Neuronal stem cell (in vitro differentiated cells): ENCODE measurements around the gene CNNM1.

Source experiments
- DNase-seq: peaks from one replicate; pipeline ENCODE4 v3.0.0-alpha.2; 2013; ENCODE audit warnings: low spot score
- H2AFZ ChIP-seq: one replicate; pipeline ENCODE4 v1.6.1; 2013; ENCODE audit warnings: mild to moderate bottlenecking, low read length, inconsistent platforms
- H2AK5ac ChIP-seq: 2 replicates; pipeline ENCODE4 v1.6.1; 2013; ENCODE audit warnings: low read depth, mild to moderate bottlenecking, inconsistent platforms, low read length, moderate library complexity, mixed read lengths
- H2BK120ac ChIP-seq: 2 replicates; pipeline ENCODE4 v1.6.1; 2013; ENCODE audit warnings: low read depth, mild to moderate bottlenecking, inconsistent platforms, low read length, moderate library complexity, mixed read lengths
- H2BK12ac ChIP-seq: one replicate; pipeline ENCODE4 v1.6.1; 2013; ENCODE audit warnings: low read length, inconsistent platforms
- H2BK15ac ChIP-seq: 2 replicates; pipeline ENCODE4 v1.6.1; 2013; ENCODE audit warnings: mild to moderate bottlenecking, low read length, inconsistent platforms, mixed read lengths
- H2BK5ac ChIP-seq: one replicate; pipeline ENCODE4 v1.6.1; 2013; ENCODE audit warnings: inconsistent platforms, mild to moderate bottlenecking, low read length, moderate library complexity
- H3K14ac ChIP-seq: one replicate; pipeline ENCODE4 v1.6.1; 2013; ENCODE audit warnings: low read length, inconsistent platforms
- H3K18ac ChIP-seq: 2 replicates; pipeline ENCODE4 v1.6.1; 2013; ENCODE audit warnings: low read length, inconsistent platforms
- H3K23ac ChIP-seq: 2 replicates; pipeline ENCODE4 v1.6.1; 2013; ENCODE audit warnings: low read depth, mild to moderate bottlenecking, mixed read lengths, low read length, inconsistent platforms; ENCODE audit not compliant: poor library complexity
- H3K27ac ChIP-seq: replicated peaks from 3 replicates; pipeline ENCODE4 v1.5.1; 2013; ENCODE audit warnings: low read length, inconsistent platforms
- H3K27me3 ChIP-seq, 3 experiments: 2 replicates each; pipeline ENCODE4 v1.6.1; 2013; ENCODE audit warnings: low read length in 3 of 3, mild to moderate bottlenecking in 2 of 3, inconsistent platforms in 1 of 3, low read depth in 1 of 3, mixed read lengths in 1 of 3, moderate library complexity in 1 of 3; ENCODE audit not compliant: control insufficient read depth in 3 of 3, insufficient read depth in 3 of 3
- H3K36me3 ChIP-seq, 2 donors: replicated peaks in 1 of 2; 2 replicates each; pipeline ENCODE4 v1.6.1; 2013; ENCODE audit warnings: low read length in 2 of 2; ENCODE audit not compliant: control insufficient read depth in 2 of 2, insufficient read depth in 2 of 2
- H3K4ac ChIP-seq: 2 replicates; pipeline ENCODE4 v1.6.1; 2013; ENCODE audit warnings: inconsistent platforms, mild to moderate bottlenecking, low read length, moderate library complexity
- H3K4me1 ChIP-seq, 2 donors: 1 replicate in 1 of 2; 2 replicates in 1 of 2; pipeline ENCODE4 v1.6.1; 2013; ENCODE audit warnings: low read length in 2 of 2, low read depth in 1 of 2; ENCODE audit not compliant: control insufficient read depth in 2 of 2, insufficient read depth in 1 of 2
- H3K4me2 ChIP-seq: one replicate; pipeline ENCODE4 v1.6.1; 2013; ENCODE audit warnings: mild to moderate bottlenecking, low read length, inconsistent platforms; ENCODE audit not compliant: insufficient read depth, poor library complexity, severe bottlenecking
- H3K4me3 ChIP-seq, 2 donors: 2 replicates each; pipeline ENCODE4 v1.5.1; 2013; ENCODE audit warnings: low read length in 2 of 2, mild to moderate bottlenecking in 2 of 2, inconsistent platforms in 1 of 2, moderate library complexity in 1 of 2
- H3K79me1 ChIP-seq: one replicate; pipeline ENCODE4 v1.6.1; 2013; ENCODE audit warnings: low read depth, mild to moderate bottlenecking, inconsistent platforms, low read length, moderate library complexity
- H3K9ac ChIP-seq: one replicate; pipeline ENCODE4 v1.6.1; 2013; ENCODE audit warnings: mild to moderate bottlenecking, low read depth, low read length, inconsistent platforms; ENCODE audit not compliant: poor library complexity
- H3K9me3 ChIP-seq, 2 donors: replicated peaks in 1 of 2; 2 replicates each; pipeline versions ENCODE3 to v1.6.1; 2013; ENCODE audit warnings: low read length in 2 of 2, mild to moderate bottlenecking in 2 of 2, inconsistent platforms in 1 of 2, low read depth in 1 of 2, mixed read lengths in 1 of 2, moderate library complexity in 1 of 2; ENCODE audit not compliant: control insufficient read depth in 2 of 2, insufficient read depth in 1 of 2
- H4K8ac ChIP-seq: one replicate; pipeline ENCODE4 v1.6.1; 2013; ENCODE audit warnings: low read depth, mild to moderate bottlenecking, inconsistent platforms, low read length, moderate library complexity
- H4K91ac ChIP-seq: one replicate; pipeline ENCODE4 v1.6.1; 2013; ENCODE audit warnings: low read length, low read depth, mild to moderate bottlenecking, inconsistent platforms; ENCODE audit not compliant: poor library complexity
- WGBS, 2 donors: extraction: QIAGEN DNeasy Blood & Tissue Kit; methylation state at CpG; one replicate each; pipeline ENCODE4 v1.1.7; 2013; ENCODE audit warnings: missing lambda C conversion rate in 2 of 2, mixed read lengths in 1 of 2; ENCODE audit not compliant: insufficient read length in 2 of 2, insufficient replicate concordance in 1 of 2; ENCODE audit errors: extremely low coverage in 2 of 2; 5-methylcytosine and 5-hydroxymethylcytosine counted together

Gene CNNM1

DNA sequence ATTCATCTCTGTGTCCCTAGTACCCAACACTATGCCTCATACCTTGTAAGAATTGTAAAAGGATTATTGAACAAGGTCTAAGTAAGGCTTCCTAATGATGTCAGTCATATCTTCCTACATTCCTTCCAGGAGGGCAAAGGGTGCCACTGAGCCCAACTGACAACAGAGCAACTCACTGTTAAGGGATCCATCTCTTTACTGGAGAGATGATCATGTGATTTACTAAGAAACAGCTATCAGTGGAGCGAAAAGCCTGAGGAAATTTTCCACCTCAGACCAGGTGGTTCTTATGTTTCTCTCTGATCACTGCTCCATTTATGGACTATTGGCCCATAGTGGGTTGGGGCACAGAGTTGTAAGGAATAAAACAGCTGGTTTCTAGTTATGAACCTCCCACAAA is 38.9 kb upstream of the CNNM1 start:
- Histone ChIP-seq H3K23ac (no peak overlapping the region), H2BK12ac (no peak overlapping the region), H3K27ac (no peak overlapping the region), H3K36me3 (no peaks in the 10 kb centered on the region), H3K4me3 (no peak overlapping the region), H2AK5ac (no peak overlapping the region), H3K27me3 (no peaks in the 10 kb centered on the region), H3K79me1 (no peaks in the 10 kb centered on the region), H3K4me2 (no peak overlapping the region), H4K91ac (no peak overlapping the region), H2BK5ac (no peak overlapping the region), H3K9me3 (no peaks in the 10 kb centered on the region), H3K4ac (no peak overlapping the region), H3K14ac (no peak overlapping the region), H3K9ac (no peak overlapping the region), H3K18ac (no peak overlapping the region), H2BK15ac (no peak overlapping the region), H3K4me1 (no peaks in the 10 kb centered on the region), H2BK120ac (no peak overlapping the region), H2AFZ (no peak overlapping the region), H4K8ac (no peak overlapping the region)
- no CpG with 5 or more reads among the region's 1 CpG for WGBS, 2 donors
- DNase-seq, result no peak

DNA sequence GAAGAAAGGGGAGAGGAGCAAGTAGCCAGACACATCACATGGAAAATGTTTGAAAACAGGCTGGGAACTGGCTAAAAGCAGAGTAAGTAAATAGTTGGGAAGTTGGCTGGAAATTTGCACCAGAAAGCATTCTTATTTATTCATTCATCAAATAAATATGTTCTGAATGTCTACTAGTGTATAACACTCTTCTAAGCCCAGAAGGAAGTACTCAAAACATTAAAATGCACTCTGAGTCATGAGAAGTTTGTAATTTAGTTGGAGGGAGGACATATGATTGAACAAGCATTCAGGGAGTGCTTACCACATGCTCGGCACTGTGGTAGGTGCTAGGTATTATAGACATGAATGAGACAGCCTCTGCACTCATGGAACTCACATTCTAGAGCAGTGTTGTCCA is 37.0 kb upstream of the CNNM1 start:
- Histone ChIP-seq H3K79me1 (no peaks in the 10 kb centered on the region), H3K4me3 (no peak overlapping the region), H4K8ac (no peak overlapping the region), H3K4me1 (peaks cover 0 to 3% of the 10 kb centered on the region in 2 donors), H2AFZ (no peak overlapping the region), H3K18ac (no peak overlapping the region), H2BK120ac (no peak overlapping the region), H4K91ac (no peak overlapping the region), H3K9me3 (no peaks in the 10 kb centered on the region), H3K4me2 (no peak overlapping the region), H2AK5ac (no peak overlapping the region), H2BK15ac (no peak overlapping the region), H3K9ac (no peak overlapping the region), H3K27me3 (no peaks in the 10 kb centered on the region), H3K36me3 (no peaks in the 10 kb centered on the region), H3K14ac (no peak overlapping the region), H3K4ac (no peak overlapping the region), H3K27ac (no peak overlapping the region), H2BK12ac (no peak overlapping the region), H2BK5ac (no peak overlapping the region), H3K23ac (no peak overlapping the region)
- WGBS, 2 donors, result no CpG with 5 or more reads among the region's 1 CpG
- DNase-seq, result no peak

DNA sequence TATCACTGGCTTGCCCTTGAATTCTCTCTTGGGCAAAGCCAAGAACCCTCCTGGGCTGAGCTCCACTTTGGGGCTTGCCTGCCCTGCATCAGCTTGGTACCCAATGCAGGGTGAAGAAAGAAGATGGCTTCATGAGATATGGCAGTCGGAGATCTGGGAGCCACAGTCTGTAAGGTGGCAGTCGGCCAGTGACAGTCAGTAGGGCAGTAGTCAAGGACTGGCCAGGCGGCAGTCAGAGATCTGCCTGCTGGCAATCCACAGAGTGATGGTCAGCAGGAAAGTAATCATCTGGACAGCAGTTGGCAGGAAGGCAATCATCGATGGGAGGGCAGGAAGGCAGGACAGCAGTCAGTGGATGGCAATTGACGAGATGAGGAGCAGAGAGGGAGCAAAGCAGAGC is 32.6 kb upstream of the CNNM1 start:
- Histone ChIP-seq H3K23ac (no peak overlapping the region), H2BK15ac (no peak overlapping the region), H3K4me2 (no peak overlapping the region), H3K79me1 (no peaks in the 10 kb centered on the region), H2AFZ (no peak overlapping the region), H4K8ac (no peak overlapping the region), H2BK5ac (no peak overlapping the region), H3K4me1 (peaks cover 0 to 5% of the 10 kb centered on the region in 2 donors), H3K9me3 (peaks cover 0 to 2% of the 10 kb centered on the region in 2 donors), H3K36me3 (no peaks in the 10 kb centered on the region), H3K27ac (no peak overlapping the region), H3K18ac (peak overlapping the region; percentile 7), H2BK12ac (no peak overlapping the region), H3K9ac (no peak overlapping the region), H3K14ac (no peak overlapping the region), H3K27me3 (no peaks in the 10 kb centered on the region), H4K91ac (no peak overlapping the region), H2AK5ac (peak overlapping the region; percentile 22), H3K4ac (no peak overlapping the region), H3K4me3 (no peak overlapping the region), H2BK120ac (no peak overlapping the region)
- no peak for DNase-seq
- no CpG with 5 or more reads among the region's 5 CpGs for WGBS, 2 donors

DNA sequence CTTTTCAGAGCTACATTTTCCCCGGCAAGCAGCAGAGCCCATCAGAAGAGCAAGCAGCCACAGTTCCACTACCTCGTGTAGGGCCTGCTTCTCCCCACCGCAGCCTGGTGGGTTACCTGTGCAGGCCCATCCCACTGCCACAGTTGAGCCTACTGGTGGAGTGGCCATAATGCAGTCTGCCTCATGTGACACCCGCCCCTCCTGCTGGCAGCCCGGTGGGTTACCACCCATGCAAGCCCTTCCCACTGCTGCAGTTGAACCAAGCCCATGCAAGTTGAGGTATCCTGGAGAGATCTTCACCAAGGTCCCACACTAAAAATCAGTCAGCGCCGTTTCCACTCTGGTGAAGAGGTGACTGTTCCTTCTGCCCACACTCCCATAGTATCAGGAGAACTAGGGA is 32.1 kb upstream of the CNNM1 start:
- H3K9me3 ChIP-seq, result peaks cover 0 to 2% of the 10 kb centered on the region in 2 donors
- no CpG with 5 or more reads among the region's 7 CpGs for WGBS, 2 donors
- no peak overlapping the region for H3K9ac ChIP-seq
- H2BK5ac ChIP-seq, result no peak overlapping the region
- no peaks in the 10 kb centered on the region for H3K79me1 ChIP-seq
- DNase-seq, result no peak
- peak overlapping the region; percentile 22 for H2AK5ac ChIP-seq
- no peak overlapping the region for H2BK15ac ChIP-seq
- no peak overlapping the region for H3K27ac ChIP-seq
- peaks cover 0 to 5% of the 10 kb centered on the region in 2 donors for H3K4me1 ChIP-seq
- H3K4ac ChIP-seq, result no peak overlapping the region
- no peak overlapping the region for H2BK120ac ChIP-seq
- peak overlapping the region in 1 of 2 donors; percentile 25 for H3K4me3 ChIP-seq
- no peak overlapping the region for H4K8ac ChIP-seq
- H3K4me2 ChIP-seq, result no peak overlapping the region
- H2AFZ ChIP-seq, result no peak overlapping the region
- no peak overlapping the region for H3K14ac ChIP-seq
- H3K27me3 ChIP-seq, result no peaks in the 10 kb centered on the region
- no peak overlapping the region for H4K91ac ChIP-seq
- no peak overlapping the region for H2BK12ac ChIP-seq
- no peak overlapping the region for H3K23ac ChIP-seq
- H3K36me3 ChIP-seq, result no peaks in the 10 kb centered on the region
- H3K18ac ChIP-seq, result no peak overlapping the region
